Activated CD4-positive, alpha-beta T cell treated with anti-CD3 and anti-CD28 coated beads, Interleukin-2, amount 10 ng/mL, durations not matched to agents 7 days and 5 days (primary cell): Measurements from ENCODE around the gene ZNF75A. TPM values are rescaled to one million over a fixed set of nuclear protein-coding genes. Genes with fewer than 3 reads are reported as not detected.
"Not testable (repeated sequence)": the region's sequence is repeated elsewhere in the genome, so short reads cannot be mapped to it uniquely, and the experiment has no call there.

Experiments used
- CTCF ChIA-PET: fragments of 350-600 bp; sonication (Branson Sonifier 250); formaldehyde crosslinking; loops from one replicate; lab custom pipeline; 2021; ENCODE audit warnings: antibody characterized with exemption; lab: Charles Lee
- POLR2A ChIA-PET: fragments of 350-600 bp; sonication (Branson Sonifier 250); formaldehyde crosslinking; loops from one replicate; lab custom pipeline; 2021; ENCODE audit warnings: antibody characterized with exemption; lab: Charles Lee
- DNase-seq: peaks from one replicate; pipeline ENCODE4 v3.0.0-alpha.2; 2020
- H3K27ac Mint-ChIP-seq: one replicate; pipeline ENCODE4 v1.8.0; 2021; ENCODE audit warnings: mild to moderate bottlenecking, moderate library complexity, mixed read lengths
- H3K27me3 Mint-ChIP-seq: one replicate; pipeline ENCODE4 v1.8.0; 2021; ENCODE audit warnings: mixed read lengths
- H3K36me3 Mint-ChIP-seq: one replicate; pipeline ENCODE4 v1.8.0; 2021; ENCODE audit warnings: low read depth, mixed read lengths
- H3K4me1 Mint-ChIP-seq: one replicate; pipeline ENCODE4 v1.8.0; 2021; ENCODE audit warnings: mixed read lengths
- H3K4me3 Mint-ChIP-seq: one replicate; pipeline ENCODE4 v1.8.0; 2021; ENCODE audit warnings: mild to moderate bottlenecking, moderate library complexity, mixed read lengths
- H3K9me3 Mint-ChIP-seq: one replicate; pipeline ENCODE4 v1.8.0; 2021; ENCODE audit warnings: mixed read lengths
- total RNA-seq, 2 experiments: library from RNA; stranded (reverse); gene quantifications; one replicate each; pipeline ENCODE4 v1.2.3, GENCODE V29; 2021

The ZNF75A gene
- total RNA-seq: 10 to 100 TPM; 42.7 to 43.8 TPM

DNA sequence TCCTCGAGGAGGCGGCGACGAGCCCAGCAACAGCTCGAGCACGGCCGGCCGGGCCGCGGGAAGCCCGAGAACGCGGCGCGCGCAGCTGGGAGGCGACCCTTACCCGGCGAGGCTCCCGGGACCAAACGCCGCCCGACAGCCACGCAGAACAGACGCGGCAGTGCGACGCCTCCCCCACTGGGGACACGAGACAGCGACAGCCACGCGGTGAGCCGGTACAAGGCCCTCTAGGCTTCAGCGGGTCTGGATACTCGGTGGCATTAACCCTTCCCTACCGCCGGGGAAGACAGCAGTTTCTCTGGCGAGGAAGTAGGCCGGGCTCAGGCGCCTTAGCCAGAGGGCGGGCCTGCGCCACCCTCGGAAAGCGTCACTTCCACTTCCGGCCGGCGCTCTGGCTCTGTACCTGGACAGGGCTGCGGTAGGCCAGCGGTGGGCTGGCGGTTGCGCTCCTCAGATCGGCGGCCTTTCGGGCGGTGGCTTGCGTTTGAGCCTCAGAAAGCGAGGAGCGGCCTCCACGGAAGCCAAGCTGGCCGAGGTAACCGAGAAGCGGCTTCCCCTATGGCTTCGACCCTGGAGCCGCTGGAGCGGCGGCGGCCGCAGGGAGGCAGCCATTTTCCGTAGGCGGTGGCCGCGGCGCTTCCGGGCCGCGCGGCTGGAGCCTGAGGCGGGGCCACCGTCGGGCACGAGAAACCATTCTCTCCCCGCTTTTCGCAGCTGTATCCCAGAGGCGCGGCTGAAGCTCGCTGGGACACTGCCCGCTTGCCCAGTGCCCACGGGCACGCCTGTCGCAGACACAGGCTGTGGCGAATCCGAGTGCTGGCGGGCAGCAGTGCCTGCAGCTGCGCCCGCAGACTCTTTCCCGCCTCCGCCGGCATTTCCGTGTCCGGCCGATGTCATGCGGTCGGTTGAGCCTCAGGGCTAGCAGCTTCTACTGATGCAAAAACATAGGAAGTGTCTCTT is at the start of gene ZNF75A, which contains the start of gene TIGD7:
Gene ZNF75A (plus strand): TSS at position 389 of the 960 bp plus-strand sequence. CDS start 2,932 bp downstream, outside the sequence.
Gene TIGD7 (minus strand): TSS at position 322 of the 960 bp plus-strand sequence. CDS start 4,816 bp downstream, outside the sequence.
- CTCF ChIA-PET: interaction anchor here (0.7 to 1.7 kb wide), 3 partner anchors 12 to 169 kb away, joined by 3 read pairs; no protein-coding TSS in a partner anchor

DNA sequence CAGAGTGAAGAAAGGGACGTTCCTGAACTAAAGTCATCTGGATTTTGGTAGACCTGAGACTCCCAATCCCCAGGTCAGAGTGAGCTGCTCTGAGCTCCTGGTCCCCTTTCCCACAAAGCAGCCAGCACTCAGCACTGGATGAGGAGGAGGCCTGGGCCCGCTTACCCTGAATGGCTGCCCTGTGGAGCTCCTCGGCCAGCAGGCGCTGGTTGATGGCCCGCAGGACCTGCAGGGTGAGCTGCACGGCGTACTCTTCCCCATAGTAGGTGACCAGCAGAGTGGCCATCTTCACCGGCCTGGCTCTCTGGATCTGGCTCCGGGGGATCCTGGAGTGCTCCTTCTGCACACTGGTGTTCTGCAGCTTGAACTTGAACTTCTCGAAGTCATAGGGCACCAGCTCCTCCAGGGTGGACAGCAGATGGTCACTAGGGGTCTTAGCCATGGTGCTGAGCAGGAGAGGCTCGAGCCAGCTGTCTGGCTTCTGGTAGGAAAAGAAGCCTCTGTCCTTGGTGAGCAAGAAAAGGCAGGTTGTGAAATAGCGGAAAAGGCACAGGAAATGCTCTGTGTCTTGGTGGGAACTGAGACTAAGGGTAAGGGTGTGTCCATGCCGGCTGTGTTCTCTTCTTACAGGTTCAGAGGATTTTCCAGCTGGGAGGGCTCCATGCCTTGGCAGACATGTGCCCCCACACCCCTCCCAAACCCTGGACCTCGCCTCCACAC is 49.0 kb upstream of the ZNF75A start, which contains the start of gene MEFV:
Gene MEFV (minus strand): TSS at position 488 of the 720 bp plus-strand sequence. CDS start 46 bp downstream, at position 442.
- Mint-ChIP-seq H3K36me3 (no peaks in the 10 kb centered on the region), H3K9me3 (no peaks in the 10 kb centered on the region), H3K27ac (no peak within 1 kb of the TSS), H3K4me3 (no peak within 1 kb of the TSS), H3K4me1 (no peaks in the 10 kb centered on the region), H3K27me3 (peaks cover 2% of the 10 kb centered on the region)
- POLR2A ChIA-PET: no interaction called here
- no peak for DNase-seq
- CTCF ChIA-PET: interaction anchor here (1.1 to 1.5 kb wide), 4 partner anchors 8 to 84 kb away, joined by 3 to 4 read pairs (median 3); no protein-coding TSS in a partner anchor

More for the DNA sequence above, at the start of gene ZNF75A, which contains the start of gene TIGD7:
- Mint-ChIP-seq H3K27me3 (no peaks in the 10 kb centered on the region), H3K9me3 (peaks cover 40% of the 10 kb centered on the region), H3K4me3 (peak within 1 kb of the TSS; percentile 74), H3K36me3 (peaks cover 74% of the 10 kb centered on the region), H3K4me1 (peaks cover 23% of the 10 kb centered on the region), H3K27ac (peak within 1 kb of the TSS; percentile 91)
- peak; percentile 84 for DNase-seq
- POLR2A ChIA-PET: no interaction called here

GRCh38 chr16:3256866-3257465 is 48.3 kb upstream of the ZNF75A start:
- Mint-ChIP-seq H3K4me1 (peaks cover 2% of the 10 kb centered on the region), H3K27ac (no peak overlapping the region), H3K9me3 (peaks cover 2% of the 10 kb centered on the region), H3K27me3 (peaks cover 2% of the 10 kb centered on the region), H3K4me3 (no peak overlapping the region), H3K36me3 (no peaks in the 10 kb centered on the region)
- ChIA-PET POLR2A (no interaction called here), CTCF (interaction anchor here (0.6 to 1.2 kb wide), 3 partner anchors 12 to 165 kb away, joined by 3 to 5 read pairs (median 4); no protein-coding TSS in a partner anchor)
- DNase-seq: no peak

- no peak overlapping the region for H3K27ac Mint-ChIP-seq
- no peak for DNase-seq
- ChIA-PET POLR2A (interaction anchor here (0.8 kb wide), 1 partner anchor 56 kb away, joined by 3 read pairs; no protein-coding TSS in a partner anchor), CTCF (interaction anchor here (1.2 kb wide), 1 partner anchor 9 kb away, joined by 4 read pairs; no protein-coding TSS in a partner anchor)
- peaks cover 2% of the 10 kb centered on the region for H3K27me3 Mint-ChIP-seq
- H3K4me1 Mint-ChIP-seq: peaks cover 23% of the 10 kb centered on the region
- H3K4me3 Mint-ChIP-seq: no peak overlapping the region
- peaks cover 11% of the 10 kb centered on the region for H3K9me3 Mint-ChIP-seq
- peaks cover 12% of the 10 kb centered on the region for H3K36me3 Mint-ChIP-seq
These were observed 45.5 kb upstream of the ZNF75A start for GRCh38 chr16:3259836-3260235.

GRCh38 chr16:3262517-3262916 is 42.8 kb upstream of the ZNF75A start:
- POLR2A ChIA-PET: no interaction called here
- Mint-ChIP-seq H3K9me3 (peaks cover 15% of the 10 kb centered on the region), H3K36me3 (peaks cover 33% of the 10 kb centered on the region), H3K4me1 (peaks cover 33% of the 10 kb centered on the region), H3K27me3 (peaks cover 2% of the 10 kb centered on the region), H3K4me3 (peak overlapping the region; percentile 89), H3K27ac (peak overlapping the region; percentile 98)
- no peak for DNase-seq
- CTCF ChIA-PET: interaction anchor here (0.6 to 0.8 kb wide), 2 partner anchors 8 to 741 kb away, joined by 3 read pairs; no protein-coding TSS in a partner anchor

- Mint-ChIP-seq H3K36me3 (peaks cover 47% of the 10 kb centered on the region), H3K27me3 (no peaks in the 10 kb centered on the region), H3K4me3 (peak overlapping the region; percentile 89), H3K4me1 (peaks cover 33% of the 10 kb centered on the region), H3K9me3 (peaks cover 20% of the 10 kb centered on the region), H3K27ac (peak overlapping the region; percentile 98)
- POLR2A ChIA-PET: interaction anchor here (0.7 to 1.7 kb wide), 2 partner anchors 18 to 49 kb away, joined by 4 to 8 read pairs; partner anchors contain the start of gene ZNF263
- CTCF ChIA-PET: interaction anchor here (1.0 to 1.1 kb wide), 2 partner anchors 8 to 55 kb away, joined by 3 to 4 read pairs; partner anchors contain the start of gene MEFV
- DNase-seq: peak; percentile 97
These were observed 40.9 kb upstream of the ZNF75A start for GRCh38 chr16:3264137-3265036.

DNA sequence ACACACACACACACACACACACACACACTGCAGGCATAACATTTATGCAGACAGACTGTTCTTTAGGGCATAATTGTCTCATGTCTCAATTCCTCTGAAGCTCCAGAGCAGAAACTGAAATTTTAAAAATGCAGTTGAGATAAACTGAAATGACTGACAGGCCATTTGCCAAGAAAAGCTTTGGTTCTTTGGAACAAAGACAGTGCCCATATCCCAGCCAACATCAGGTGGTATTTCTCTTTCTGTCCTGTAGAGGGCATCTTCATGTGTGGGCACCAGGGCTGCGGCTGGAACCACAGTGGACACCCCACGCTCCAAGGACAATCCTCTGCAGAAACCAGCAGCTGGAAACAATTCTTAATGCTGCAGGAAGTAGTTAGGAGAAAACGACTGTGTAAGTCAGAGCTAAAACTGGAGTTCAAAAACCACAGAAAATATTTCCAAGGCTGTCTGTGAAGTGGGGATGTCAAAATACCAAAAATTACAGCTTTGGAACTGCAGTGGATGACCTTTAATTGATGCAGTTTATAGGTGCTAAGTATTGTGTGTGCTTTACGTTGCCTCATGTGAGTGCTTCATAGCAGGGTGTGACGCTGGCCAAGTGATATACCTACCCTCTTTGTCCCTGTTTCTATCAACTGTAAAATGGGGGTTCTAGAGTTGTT is 38.3 kb upstream of the ZNF75A start:
- H3K27me3 Mint-ChIP-seq: no peaks in the 10 kb centered on the region
- H3K9me3 Mint-ChIP-seq: peaks cover 18% of the 10 kb centered on the region
- POLR2A ChIA-PET: no interaction called here
- no peak for DNase-seq
- peaks cover 47% of the 10 kb centered on the region for H3K36me3 Mint-ChIP-seq
- peaks cover 31% of the 10 kb centered on the region for H3K4me1 Mint-ChIP-seq
- CTCF ChIA-PET: interaction anchor here (0.7 to 2.2 kb wide), 12 partner anchors 10 to 190 kb away, joined by 3 to 8 read pairs (median 4); partner anchors contain the start of genes MEFV, ZNF174 and ZSCAN32
- H3K27ac Mint-ChIP-seq: no peak overlapping the region
- H3K4me3 Mint-ChIP-seq: no peak overlapping the region

DNA sequence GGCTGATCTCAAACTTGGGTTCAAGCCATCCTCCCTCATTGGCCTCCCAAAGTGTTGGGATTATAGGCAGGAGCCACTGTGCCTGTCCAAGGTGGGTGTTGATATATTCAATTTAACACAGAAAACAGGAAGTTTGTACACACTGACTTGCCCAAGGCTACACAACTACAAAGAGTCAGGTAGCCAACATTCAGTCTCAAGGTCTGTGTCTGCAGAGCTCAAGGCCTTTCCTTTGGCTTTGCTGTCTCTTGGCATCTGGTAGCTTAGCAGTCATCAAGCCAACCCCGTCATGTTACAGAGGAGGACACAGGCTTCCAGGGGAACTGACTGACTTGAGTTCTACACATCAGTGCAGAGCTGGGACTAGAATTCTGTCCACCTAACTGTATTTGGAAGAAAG is 37.0 kb upstream of the ZNF75A start:
- no peak overlapping the region for H3K4me3 Mint-ChIP-seq
- peaks cover 13% of the 10 kb centered on the region for H3K9me3 Mint-ChIP-seq
- H3K36me3 Mint-ChIP-seq: peaks cover 44% of the 10 kb centered on the region
- H3K27me3 Mint-ChIP-seq: no peaks in the 10 kb centered on the region
- no peak overlapping the region for H3K27ac Mint-ChIP-seq
- POLR2A ChIA-PET: interaction anchor here (0.7 kb wide), 1 partner anchor 133 kb away, joined by 3 read pairs; the partner anchor contains the start of gene ZNF213
- CTCF ChIA-PET: interaction anchor here (1.9 to 2.1 kb wide), 2 partner anchors 12 to 16 kb away, joined by 4 read pairs; no protein-coding TSS in a partner anchor
- no peak for DNase-seq
- H3K4me1 Mint-ChIP-seq: peaks cover 20% of the 10 kb centered on the region

GRCh38 chr16:3270718-3271117 is 34.6 kb upstream of the ZNF75A start:
- H3K27me3 Mint-ChIP-seq, H3K27ac Mint-ChIP-seq, H3K4me3 Mint-ChIP-seq, DNase-seq, H3K4me1 Mint-ChIP-seq, POLR2A ChIA-PET, CTCF ChIA-PET: not testable (repeated sequence)
- Mint-ChIP-seq H3K36me3 (peaks cover 30% of the 10 kb centered on the region), H3K9me3 (peaks cover 21% of the 10 kb centered on the region)

DNA sequence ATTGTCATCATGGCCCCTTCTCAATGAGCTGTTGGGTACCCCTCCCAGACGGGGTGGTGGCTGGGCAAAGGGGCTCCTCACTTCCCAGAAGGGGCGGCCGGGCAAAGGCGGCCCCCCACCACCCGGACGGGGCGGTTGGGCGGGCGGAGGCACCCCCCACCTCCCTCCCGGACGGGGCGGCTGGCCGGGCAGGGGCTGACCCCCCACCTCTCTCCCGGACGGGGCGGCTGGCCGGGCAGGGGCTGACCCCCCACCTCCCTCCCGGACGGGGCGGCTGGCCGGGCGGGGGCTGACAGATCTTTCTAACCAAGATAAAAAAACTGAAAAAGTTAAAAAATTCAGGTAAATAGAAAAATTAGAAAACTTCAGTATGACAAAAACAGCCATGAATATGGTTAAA is 34.0 kb upstream of the ZNF75A start:
- H3K27ac Mint-ChIP-seq, DNase-seq, H3K27me3 Mint-ChIP-seq, CTCF ChIA-PET, H3K4me1 Mint-ChIP-seq, POLR2A ChIA-PET, H3K4me3 Mint-ChIP-seq: not testable (repeated sequence)
- H3K36me3 Mint-ChIP-seq: peaks cover 29% of the 10 kb centered on the region
- H3K9me3 Mint-ChIP-seq: peaks cover 23% of the 10 kb centered on the region
